Vagina (tissue), 2 donors: ENCODE results near the gene CXorf38.

Source experiments
- CTCF ChIP-seq, 3 experiments: fragments of 450-650 bp in 2 of 3; fragments of 200-600 bp in 1 of 3; sonication (generic) in 1 of 3; IDR thresholded peaks; one replicate each; pipeline ENCODE4 v1.5.1; 2017 to 2019; ENCODE audit warnings: antibody characterized with exemption in 3 of 3, mild to moderate bottlenecking in 2 of 3, moderate library complexity in 2 of 3
- POLR2A ChIP-seq, 2 donors: fragments of 450-650 bp; IDR thresholded peaks; one replicate each; pipeline ENCODE4 v1.6.1; 2017; ENCODE audit warnings: antibody characterized with exemption in 2 of 2, mild to moderate bottlenecking in 2 of 2, moderate library complexity in 2 of 2

GRCh38 chrX:40632199-40632598, 15.2 kb downstream of the CXorf38 start:
- TF ChIP-seq CTCF (IDR thresholded peaks at IDR 0.05): no peak
- TF ChIP-seq POLR2A (IDR thresholded peaks at IDR 0.05): no peak
